NCI-H1417 (cell line): ENCODE results near the gene ARAP1.

Experiments
- DNase-seq, 3 experiments: peaks; one replicate each; lab custom pipeline; 2025; lab: John Stamatoyannopoulos, UW

Gene ARAP1

DNA sequence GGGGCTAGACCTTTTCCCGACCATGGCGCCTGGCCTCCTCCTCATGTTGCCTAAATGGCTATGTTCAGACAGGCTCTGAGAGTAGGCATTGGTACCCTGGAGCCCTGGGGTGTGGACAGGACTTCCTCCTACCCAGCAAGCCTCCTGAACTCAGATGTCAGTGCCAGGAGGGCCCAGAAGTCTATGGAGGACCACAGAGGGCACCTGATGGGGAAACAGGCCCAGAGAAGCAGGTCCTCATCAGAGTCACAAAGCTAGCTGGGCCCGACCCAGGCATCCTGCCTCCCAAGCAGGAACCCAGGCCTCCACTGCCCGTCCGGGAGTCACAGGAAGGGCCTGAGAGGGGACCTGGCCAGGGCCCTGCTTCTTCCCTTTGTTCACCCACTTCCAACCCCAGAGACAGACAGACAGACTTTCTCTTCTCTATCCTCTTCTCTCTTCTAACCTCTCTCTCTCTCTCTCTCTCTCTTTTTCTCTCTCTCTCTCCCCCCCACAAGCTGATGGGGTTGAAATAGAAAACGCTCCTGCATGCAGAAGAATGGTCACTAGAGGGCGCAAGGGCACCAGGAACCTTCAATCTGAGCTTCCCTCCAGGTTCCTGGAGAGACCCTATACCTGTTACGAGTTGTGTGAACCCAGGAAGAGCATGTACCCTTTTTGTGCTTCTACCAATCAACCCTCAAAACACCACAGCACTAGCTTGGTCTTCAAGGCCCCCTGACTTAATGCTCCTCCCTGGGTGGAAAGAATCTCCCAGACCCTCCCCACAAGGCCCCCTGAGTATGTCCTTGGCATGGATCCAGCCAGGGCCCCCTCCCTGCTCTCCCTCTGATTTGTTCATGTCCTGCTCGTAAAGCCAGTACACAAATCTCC, 27.1 kb downstream of the ARAP1 start:
- peak; percentile 80 to 94 (median 82) for DNase-seq

DNA sequence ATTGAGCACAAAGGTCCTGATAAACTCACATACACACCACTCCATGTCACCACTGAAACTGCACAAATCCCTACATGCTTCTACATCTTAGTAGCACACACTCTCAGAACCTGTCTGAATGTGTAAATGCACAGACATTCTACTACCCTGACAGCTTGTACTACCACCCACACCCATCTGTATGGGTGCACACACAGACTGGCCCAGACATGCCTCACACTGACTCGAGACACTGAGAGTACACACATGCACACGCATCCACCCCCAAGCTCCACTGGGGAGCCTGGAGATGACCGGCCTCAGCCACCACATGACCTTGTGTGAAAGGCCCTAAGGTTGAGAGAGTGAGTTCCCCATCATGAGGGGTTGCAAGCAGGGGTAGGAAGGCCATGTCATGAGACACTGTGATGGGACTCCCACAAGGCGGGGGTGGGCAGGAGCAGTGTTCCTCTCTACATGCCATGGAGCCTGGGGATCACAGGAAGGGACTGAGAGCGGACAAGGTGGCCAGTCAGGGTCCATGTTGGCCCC, 28.1 kb downstream of the ARAP1 start:
- DNase-seq = no peak

DNA sequence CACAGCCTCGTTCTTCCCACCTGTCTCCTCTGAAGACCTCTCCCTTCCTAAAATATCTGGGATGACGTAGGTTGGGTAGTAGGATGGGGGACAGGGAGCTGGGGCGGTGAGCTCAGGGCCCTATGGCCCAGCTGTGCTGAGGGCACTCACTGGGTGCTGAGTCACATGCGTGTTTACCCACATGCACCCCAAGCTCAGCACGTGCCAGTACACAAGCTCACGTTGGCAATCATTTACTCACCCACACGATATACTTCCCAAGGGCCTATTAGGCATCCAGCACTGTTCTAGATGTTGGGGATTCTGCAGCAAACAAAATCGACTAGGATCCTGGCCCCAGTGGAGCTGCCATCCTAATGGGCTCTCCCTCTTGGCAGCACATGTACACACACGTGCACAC, 28.7 kb downstream of the ARAP1 start:
- no peak for DNase-seq

DNA sequence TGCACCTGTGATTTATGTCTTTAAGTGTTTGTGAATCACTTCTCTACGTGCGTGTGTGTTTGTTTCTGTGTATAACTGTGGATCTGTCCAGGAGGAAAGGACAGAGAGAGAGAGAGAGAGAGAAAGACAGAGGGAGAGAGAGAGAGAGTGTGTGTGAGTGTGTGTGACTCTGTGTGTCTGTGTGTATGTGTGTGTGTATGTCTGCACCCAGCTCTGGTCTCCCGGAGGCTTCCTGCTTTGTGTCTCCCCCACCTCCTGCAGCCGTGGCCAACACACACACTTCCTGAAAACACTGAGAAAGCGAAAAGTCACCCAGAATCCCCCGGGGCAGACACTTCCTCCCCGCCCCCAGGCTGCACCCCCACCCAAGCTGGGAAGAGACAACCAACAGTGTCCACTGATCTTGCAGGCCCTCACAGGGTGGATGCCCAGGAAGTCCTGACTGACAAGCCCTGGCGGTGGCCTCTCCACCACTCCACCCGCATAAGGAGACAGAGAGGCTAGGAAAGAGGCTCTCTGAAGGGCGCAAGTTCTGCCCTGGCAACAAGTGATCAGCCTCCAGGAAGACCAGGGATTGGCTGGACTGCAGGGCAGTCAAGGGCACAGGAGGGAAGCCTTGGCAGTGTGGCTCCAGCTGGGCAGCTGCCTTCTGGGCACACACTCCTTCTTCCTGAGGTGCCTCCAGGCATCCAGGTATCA, 30.0 kb downstream of the ARAP1 start:
- DNase-seq = peak; percentile 18 to 98 (median 93)

DNA sequence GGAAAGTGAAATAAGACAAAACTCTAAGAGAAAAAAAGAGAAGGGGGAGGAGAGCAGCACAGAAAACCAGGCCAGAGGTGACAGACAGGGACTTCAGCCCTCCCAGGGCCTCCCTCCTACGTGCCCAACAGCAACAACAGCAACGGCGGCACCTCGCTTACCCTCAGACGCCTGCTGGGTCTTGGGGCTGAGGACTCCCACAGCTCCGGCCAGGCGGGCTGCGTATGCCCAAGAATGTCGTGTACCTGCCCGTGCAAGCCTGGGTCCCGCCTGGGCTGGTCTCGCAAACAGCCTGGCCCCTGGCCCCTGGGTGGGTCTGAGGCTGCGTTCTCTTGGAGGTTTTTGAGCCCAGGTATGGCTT, 30.5 kb downstream of the ARAP1 start:
- DNase-seq = peak in 2 of 3 experiments; percentile 78 to 81

DNA sequence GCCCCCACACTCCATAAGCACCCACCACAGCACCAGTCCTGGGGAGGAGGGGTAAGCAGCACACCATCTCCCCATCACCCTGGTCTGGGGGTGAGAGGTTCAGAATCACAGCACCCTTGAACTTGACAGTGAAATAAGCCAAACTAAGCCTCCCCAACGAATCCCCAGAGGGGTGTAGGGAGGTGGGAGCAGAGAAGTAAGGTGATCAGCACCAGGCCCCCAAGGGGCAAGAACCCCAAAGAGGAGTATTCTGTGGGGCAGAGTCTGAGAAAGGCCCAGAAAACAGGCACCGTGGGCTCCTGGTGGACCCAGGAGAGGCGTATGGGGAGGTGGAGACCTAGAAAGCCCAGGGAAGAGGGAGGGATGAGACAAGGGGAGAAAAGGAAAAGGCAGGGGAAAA, 30.9 kb downstream of the ARAP1 start:
- DNase-seq = no peak

DNA sequence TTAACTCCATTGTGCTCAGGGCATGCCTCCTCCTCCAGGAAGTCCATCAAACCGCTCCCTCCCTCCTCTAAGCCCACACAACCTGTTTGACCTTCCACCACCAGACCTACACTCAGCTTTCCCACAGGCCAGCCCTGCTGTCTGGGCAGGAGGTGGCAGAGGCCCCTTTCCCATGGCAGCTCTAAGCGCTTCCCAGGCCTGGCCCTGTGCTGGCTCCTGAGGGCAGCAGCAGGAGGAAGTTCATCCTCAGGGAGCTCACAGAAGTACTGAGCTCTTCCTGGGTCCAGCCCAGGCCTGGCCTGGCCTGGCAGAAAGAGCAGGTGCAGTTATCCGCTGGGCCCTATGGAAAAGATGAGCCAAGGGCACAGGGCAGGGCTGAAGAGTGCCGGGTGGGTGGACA, 31.4 kb downstream of the ARAP1 start:
- no peak for DNase-seq

DNA sequence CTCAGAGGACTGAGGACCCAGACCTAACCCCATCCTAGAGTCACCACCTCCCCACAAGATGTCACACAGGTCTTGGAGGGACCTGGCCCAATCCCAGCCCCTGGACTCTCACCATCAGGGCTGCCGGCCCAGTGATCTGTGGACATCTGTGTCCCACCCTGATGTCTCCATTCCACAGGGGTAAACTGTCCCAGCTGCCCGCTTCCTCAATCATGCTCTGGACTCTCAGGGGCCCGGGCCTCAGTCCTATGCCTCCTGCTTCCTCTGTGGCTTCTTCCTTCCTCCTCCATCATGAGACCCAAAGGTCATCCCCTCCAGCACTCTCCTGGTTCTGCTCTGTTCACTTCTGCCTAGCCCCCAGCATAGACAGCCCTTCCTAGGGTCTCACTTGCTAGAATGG, 32.2 kb downstream of the ARAP1 start:
- no peak for DNase-seq

DNA sequence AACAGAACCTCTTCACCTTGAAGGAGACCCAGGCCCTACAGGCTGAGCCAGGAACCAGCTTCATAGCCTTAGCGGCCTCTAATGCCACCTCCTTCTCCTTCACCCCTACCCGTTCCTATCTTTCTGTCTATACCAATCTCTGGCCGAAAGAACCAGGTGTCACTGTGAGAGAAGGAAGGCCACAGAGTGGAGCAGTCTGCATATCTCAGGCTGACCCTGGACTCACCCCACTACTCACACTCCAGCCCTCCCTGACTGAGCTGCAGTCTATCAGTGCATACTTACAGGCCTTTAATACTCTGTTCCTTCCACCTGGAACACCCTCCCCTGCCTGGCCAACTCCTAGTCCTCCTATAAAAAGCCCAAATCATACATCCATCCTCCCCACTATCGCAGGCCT, 32.7 kb downstream of the ARAP1 start:
- no peak for DNase-seq

DNA sequence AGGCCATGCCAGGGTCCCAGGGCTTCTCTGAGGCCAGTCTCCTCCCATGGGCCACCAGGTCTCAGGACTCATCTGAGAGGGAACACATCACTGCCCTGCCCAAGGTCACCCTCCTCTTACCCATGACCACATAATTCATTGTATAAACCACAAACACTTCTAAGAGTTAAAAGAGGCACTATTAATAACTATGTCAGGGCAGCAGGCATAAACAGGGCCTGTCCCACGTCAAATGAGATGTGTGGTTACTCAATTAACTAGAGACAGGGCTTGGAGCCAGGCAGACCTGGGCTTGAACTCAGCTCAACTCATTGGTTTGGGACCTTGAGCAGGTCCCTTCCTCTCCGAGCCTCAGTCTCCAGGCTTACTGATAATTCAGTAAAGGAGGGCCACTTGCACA, 33.1 kb downstream of the ARAP1 start:
- DNase-seq = no peak

DNA sequence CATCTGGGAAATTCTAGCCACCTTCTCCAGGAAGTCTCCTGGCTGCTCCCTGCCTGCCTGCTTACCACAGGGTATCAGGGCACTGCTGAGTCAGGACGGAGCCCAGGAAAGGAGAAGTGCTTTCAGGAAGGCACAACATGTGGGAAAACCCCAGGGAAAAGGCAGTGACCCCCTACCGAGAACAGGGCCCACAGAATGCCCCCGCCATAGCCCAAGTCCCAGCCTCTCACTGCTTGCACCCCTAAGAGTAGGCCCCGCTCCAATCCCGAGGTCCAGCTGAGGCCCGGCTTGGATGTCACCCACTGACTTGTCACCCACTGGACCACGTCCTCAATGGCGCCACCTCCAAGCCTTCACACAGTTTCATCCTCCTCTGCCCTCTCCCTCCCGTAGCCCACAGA, 34.1 kb downstream of the ARAP1 start:
- DNase-seq = no peak

DNA sequence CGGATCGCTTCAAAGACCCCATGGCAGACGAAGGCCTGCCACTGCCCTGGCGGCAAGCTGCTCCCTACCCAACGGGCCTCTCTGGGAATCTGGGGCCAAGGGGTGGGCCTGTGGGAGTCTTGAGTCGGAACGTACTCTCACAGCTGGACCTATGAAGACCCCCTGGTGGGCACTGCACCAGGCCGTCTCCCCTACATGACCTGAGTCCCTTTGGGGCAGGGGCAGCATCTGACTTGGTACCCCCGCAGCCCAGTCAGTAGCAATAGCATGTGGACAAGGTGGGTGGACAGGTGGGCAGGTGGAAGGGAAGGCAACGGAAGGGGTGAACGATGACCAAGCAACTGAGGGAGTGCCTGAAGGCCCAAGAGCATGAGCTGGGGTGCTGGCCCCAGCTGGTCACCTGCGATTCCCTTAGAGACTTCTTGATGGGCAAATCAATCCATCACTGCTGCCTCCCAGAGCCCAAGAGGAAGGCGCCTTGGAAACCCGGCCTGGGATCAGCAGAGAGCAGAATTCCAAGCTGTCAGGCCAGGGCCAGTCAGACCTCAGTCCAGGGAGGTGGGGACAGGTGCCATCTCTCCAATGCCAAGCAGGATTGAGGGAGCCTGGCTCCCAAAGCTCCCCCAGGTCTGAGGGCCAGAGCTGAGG, 35.3 kb downstream of the ARAP1 start:
- DNase-seq = no peak

DNA sequence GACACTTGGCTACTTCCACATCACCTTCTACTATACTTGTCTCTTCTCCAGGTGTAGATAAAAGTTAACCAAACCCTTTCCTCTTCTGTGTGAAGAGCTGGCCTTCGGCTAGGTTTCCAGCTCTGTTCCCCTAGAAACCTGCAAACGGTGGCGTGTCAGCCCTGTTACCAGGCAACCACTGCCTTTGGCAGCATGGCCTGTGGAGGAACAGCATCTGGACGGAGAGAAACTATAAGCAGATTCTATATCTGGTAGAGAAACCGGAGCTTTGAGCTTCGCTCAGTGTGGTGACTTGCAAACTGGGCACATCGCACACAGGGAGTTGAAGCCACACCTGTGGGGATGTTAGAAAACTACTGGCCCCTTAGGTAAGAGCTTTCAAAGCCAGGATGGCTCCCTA, 35.9 kb downstream of the ARAP1 start:
- DNase-seq = peak; percentile 15 to 89 (median 79)

DNA sequence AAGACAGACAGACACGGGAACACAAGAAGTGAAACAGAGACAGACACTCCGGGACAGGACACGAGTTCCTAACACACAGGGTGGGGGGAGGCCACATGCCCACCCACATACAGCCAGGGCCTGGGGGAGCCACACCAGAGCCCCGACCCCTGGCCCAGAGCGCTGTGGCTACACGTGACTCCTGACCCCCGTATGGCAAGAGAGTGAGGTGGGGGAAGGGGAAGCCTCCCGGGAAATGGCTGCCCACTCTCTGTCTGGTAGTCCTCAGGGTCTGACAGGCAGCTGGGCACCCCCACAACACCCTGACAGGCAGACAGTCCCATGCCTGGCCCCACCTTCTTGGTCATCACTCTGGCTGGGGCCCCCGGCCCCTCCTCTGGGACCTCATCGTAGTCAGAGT, 39.4 kb downstream of the ARAP1 start:
- no peak for DNase-seq

DNA sequence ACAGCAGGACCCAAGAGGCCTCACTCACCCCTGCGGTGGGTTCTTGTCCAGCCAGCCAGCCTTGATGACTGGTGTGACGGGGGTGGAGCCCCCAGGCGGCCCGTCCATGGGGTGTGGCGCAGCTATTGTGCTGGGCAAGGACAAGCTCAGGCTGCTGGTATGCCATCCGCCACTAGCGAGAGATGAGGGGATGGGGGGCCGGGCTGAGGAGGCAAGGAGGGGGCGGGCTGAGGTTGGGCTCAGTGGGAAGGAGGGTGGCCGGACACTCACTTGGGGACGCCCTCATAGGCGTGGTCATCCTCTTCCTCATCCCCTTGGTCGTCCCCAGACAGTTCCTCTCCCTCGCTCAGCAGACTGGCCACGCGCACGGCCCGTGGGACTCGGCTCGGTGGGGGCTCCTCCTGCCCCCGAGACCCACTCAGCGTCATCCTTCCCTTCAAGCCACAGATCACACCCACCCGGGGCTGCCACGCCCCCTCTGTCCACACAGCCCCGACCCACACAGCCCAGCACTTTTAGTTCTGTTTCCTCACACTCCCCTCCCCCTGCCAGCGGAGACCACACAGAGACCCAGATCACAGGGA, 39.9 kb downstream of the ARAP1 start:
- DNase-seq = no peak

DNA sequence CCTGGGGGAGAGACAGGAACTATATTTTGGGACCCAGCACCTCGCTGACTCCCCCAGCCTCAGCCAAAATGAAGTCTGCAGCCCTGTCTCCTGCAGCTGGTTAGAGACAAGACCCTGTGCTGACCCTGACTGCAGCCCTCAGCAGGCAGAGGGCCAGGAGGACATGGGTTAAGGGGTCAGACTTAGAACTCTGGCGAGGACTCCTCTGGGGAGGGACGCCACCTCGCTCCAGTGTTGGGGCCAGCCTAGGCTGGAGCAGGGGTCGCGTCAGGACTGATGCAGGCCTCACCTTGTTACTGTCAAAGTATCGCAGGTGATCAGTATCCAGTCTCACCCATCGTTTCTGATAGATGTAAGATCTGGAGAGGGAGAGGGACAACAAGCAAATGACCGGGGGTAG, 41.1 kb downstream of the ARAP1 start:
- no peak for DNase-seq

DNA sequence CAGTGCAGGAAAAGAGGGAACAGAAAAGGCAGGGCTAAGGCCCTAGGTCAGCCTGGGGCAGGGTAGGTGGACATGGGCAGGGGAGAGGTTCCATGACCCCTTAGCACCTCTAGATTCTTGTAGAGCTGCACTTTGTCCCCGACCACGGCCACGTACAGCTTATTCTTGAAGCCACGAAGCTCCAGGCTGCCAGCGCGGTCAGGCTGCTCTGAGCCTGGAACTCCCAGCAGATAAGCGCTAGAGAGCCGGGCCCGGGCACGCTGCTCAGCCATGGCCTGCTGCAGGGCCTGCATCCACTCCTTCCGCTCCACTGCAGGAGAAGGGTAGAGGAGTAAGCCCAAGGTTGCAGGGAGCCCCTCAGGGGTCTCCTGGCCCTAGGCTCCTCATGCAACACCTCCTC, 41.9 kb downstream of the ARAP1 start:
- no peak for DNase-seq

DNA sequence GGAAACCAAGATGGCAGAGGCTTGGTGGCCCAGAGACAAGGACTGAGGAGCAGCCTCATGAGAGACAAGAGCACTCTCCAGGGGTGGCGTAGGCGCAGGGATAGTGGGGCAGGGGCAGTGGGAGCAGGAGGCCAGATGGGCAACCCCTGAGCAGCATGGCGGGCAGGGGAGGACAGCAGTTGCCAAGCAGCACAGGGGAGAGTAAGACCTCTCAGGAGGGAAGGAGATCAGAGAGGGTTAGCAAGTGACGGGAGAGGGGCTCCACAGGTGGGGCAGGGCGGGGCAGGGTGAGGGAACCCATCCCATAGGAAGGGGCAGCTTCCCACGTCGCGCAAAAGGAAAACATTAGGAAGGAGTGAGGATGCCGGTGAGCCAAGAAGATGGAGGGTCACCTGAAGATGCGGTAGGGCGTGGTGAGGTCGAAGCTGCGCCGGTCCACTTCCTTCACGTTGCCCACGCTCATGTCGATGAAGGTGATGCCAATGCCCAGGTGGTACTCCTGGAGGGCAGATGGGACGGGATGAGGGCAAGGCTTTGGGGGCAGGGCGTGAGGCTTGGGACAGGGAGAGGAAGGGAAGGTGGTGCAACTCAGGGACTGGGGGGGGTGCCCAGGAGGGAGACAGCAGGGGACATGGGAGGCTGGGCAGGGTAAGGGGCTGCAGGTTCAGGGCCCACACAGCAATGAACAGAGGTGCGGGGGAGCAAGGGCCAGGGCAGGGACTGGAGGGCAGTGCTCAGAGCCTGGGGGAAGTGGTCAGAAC, 42.5 kb downstream of the ARAP1 start:
- DNase-seq = no peak

DNA sequence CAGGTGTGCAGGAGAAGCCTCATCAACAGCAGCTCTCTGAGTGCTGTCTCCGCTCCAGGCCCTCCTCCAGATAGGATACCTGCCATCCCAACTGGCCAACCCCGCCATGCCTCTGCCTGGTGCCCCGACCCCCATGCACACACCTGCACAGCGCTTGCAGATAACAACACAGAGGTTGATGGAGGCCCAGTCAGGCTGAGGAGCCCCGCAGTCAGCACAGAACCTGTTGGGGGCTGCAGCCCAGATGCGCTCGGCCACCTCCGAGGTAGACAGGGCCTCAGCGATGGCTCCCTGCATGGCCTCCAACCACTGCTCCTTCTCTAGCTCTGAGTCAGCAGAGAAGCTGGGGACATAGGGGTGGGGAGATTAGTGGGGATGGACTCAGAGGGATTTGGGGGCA, 45.2 kb downstream of the ARAP1 start:
- DNase-seq = no peak

DNA sequence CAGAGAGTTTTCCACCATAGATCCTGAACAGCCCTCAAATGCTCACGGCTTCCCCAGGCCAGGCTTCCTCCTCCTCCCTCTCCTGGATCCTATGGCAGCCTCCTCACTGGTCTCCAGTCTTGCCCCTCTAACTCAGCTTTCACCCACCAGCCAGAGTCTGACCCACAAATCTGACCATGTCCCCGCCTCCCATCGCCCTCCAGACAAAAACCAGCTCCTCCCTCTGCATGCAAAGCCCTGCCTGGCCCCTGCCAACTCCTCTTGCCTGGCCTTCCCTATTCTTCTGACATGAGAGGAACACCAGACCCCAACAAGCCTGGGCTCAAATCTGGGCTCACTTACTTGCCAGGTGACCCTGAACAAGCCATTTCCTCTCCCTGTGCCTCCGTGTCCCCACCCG, 45.6 kb downstream of the ARAP1 start:
- no peak for DNase-seq

DNA sequence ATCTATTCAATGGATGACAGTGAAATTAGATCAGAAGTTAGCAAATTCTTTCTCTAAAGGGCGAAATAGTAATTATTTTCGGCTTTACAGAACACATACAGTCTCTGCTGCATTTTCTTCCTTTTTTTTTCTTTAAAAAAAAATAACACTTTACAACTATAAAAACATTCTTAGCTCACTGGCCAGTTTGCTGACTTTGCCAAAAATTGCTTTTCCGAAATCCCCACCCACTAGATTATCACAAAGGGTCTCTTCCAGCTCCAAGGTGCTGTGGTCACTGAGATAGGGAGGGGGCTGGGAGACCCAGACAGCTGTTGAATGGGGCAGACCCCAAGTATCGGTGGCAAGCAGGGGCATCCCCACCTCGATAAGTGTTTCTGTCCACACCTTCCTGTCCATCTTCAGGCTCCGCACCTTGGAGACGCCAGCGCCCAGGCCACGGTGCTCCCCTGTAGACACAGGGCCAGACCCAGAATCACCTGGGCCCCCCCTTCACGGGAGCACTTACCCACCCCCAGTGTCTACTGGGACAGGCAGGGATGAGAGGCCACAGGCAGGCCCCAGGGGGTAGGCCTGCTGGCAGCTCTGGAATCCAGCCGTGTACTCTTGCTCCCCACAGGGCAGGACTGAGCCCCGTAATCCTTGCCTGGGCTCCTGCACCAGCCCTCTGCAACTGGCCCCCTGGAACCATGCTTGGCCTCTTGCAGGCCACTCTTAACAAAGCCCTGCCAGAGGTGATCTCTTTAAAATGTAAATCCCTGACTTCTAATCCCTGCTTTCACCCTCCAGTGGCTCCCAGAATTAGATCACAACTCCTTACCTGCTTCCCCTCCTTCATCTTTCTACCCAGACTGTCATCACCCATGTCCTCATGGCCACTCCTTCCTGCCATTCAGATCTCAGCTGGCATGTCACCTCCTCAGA, 46.5 kb downstream of the ARAP1 start:
- no peak for DNase-seq
